ENCODE results near the gene ADAMTS16. TPM values are rescaled to one million over a fixed set of nuclear protein-coding genes. Genes with fewer than 3 reads are reported as not detected.

ADAMTS16 gene
- total RNA-seq, 4 donors from 2014 or later: 0.27 to 0.94 TPM; not detected in 2

- Histone ChIP-seq H3K4me1 (no peaks in the 10 kb centered on the region), H3K4me3 (no peak overlapping the region), H3K27me3 (no peaks in the 10 kb centered on the region), H3K27ac (no peak overlapping the region), H3K9me3 (no peaks in the 10 kb centered on the region), H3K36me3 (no peaks in the 10 kb centered on the region)
- ATAC-seq: no peak
- no peak for TF ChIP-seq CTCF (IDR thresholded peaks at IDR 0.05)
- no peak for TF ChIP-seq POLR2A (IDR thresholded peaks at IDR 0.05)
- no peak for TF ChIP-seq EP300 (IDR thresholded peaks at IDR 0.05)
- TF ChIP-seq POLR2AphosphoS5 (IDR thresholded peaks at IDR 0.05): no peak
- 70 to 84% methylated on average over 3 to 12 of the region's 15 CpGs for WGBS, 2 donors (ENCODE audit: low coverage in 1 of 2)
These were observed 180.1 kb downstream of the ADAMTS16 start for GRCh38 chr5:5320062-5320805.

- H3K27ac ChIP-seq: no peak overlapping the region
- WGBS, 2 donors (ENCODE audit: low coverage in 1 of 2): 92% methylated on average over 2 of the region's 2 CpGs; no CpG with 5 or more reads in 1 of the 2 donors
- ATAC-seq: no peak
These were observed 181.0 kb downstream of the ADAMTS16 start for GRCh38 chr5:5321137-5321536.

GRCh38 chr5:5323551-5323950 is 183.4 kb downstream of the ADAMTS16 start:
- Histone ChIP-seq H3K9me3 (no peaks in the 10 kb centered on the region), H3K4me1 (no peaks in the 10 kb centered on the region), H3K36me3 (no peaks in the 10 kb centered on the region), H3K4me3 (no peak overlapping the region), H3K27me3 (no peaks in the 10 kb centered on the region), H3K27ac (no peak overlapping the region)
- ATAC-seq: no peak
- TF ChIP-seq POLR2A (IDR thresholded peaks at IDR 0.05): no peak
- TF ChIP-seq CTCF (IDR thresholded peaks at IDR 0.05): no peak
- TF ChIP-seq EP300 (IDR thresholded peaks at IDR 0.05): no peak
- no peak for TF ChIP-seq POLR2AphosphoS5 (IDR thresholded peaks at IDR 0.05)
- 100% methylated on average over 2 of the region's 2 CpGs; no CpG with 5 or more reads in 1 of the 2 donors for WGBS, 2 donors (ENCODE audit: low coverage in 1 of 2)

More at GRCh38 chr5:5321137-5321536, 181.0 kb downstream of the ADAMTS16 start:
- TF ChIP-seq EP300 (IDR thresholded peaks at IDR 0.05): no peak
- TF ChIP-seq CTCF (IDR thresholded peaks at IDR 0.05): no peak
- no peak for TF ChIP-seq POLR2AphosphoS5 (IDR thresholded peaks at IDR 0.05)
- TF ChIP-seq POLR2A (IDR thresholded peaks at IDR 0.05): no peak
- H3K4me1 ChIP-seq: no peaks in the 10 kb centered on the region
- no peaks in the 10 kb centered on the region for H3K9me3 ChIP-seq
- no peaks in the 10 kb centered on the region for H3K27me3 ChIP-seq
- no peak overlapping the region for H3K4me3 ChIP-seq
- no peaks in the 10 kb centered on the region for H3K36me3 ChIP-seq

- no peak overlapping the region for H3K4me3 ChIP-seq
- no peaks in the 10 kb centered on the region for H3K27me3 ChIP-seq
- no peak for ATAC-seq
- H3K36me3 ChIP-seq: no peaks in the 10 kb centered on the region
- no peaks in the 10 kb centered on the region for H3K9me3 ChIP-seq
- H3K27ac ChIP-seq: no peak overlapping the region
- TF ChIP-seq POLR2A (IDR thresholded peaks at IDR 0.05): no peak
- TF ChIP-seq EP300 (IDR thresholded peaks at IDR 0.05): no peak
- WGBS, 2 donors (ENCODE audit: low coverage in 1 of 2): 40 to 54% methylated on average over 1 to 3 of the region's 9 CpGs
- no peaks in the 10 kb centered on the region for H3K4me1 ChIP-seq
These were observed 186.1 kb downstream of the ADAMTS16 start for GRCh38 chr5:5326115-5326758.

- Histone ChIP-seq H3K27me3 (no peaks in the 10 kb centered on the region), H3K9me3 (no peaks in the 10 kb centered on the region), H3K27ac (no peak overlapping the region), H3K4me1 (no peaks in the 10 kb centered on the region), H3K4me3 (no peak overlapping the region), H3K36me3 (no peaks in the 10 kb centered on the region)
- TF ChIP-seq EP300 (IDR thresholded peaks at IDR 0.05): no peak
- no peak for TF ChIP-seq POLR2A (IDR thresholded peaks at IDR 0.05)
- TF ChIP-seq POLR2AphosphoS5 (IDR thresholded peaks at IDR 0.05): no peak
- TF ChIP-seq CTCF (IDR thresholded peaks at IDR 0.05): no peak
- 82% methylated on average over 7 of the region's 8 CpGs; no CpG with 5 or more reads in 1 of the 2 donors for WGBS, 2 donors (ENCODE audit: low coverage in 1 of 2)
- ATAC-seq: no peak
These were observed 187.0 kb downstream of the ADAMTS16 start for GRCh38 chr5:5327126-5327525.
